ENCODE measurements around the gene KMT2E. TPM values are rescaled to one million over a fixed set of nuclear protein-coding genes. Genes with fewer than 3 reads are reported as not detected.

Gene KMT2E
- total RNA-seq = 102 to 109 TPM (median 109 TPM) in 3 replicates

GRCh38 chr7:105013816-105014692, at the start of gene KMT2E:
TSS of gene KMT2E (plus strand) at chr7:105014205. CDS start at chr7:105040953, 26,748 bp downstream.
- Mint-ChIP-seq H3K27ac (peak within 1 kb of the TSS; percentile 100), H3K9me3 (no peaks in the 10 kb centered on the region), H3K27me3 (ENCODE audit: low read depth) (no peaks in the 10 kb centered on the region), H3K4me3 (peak within 1 kb of the TSS; percentile 100), H3K4me1 (peaks cover 42% of the 10 kb centered on the region), H3K36me3 (no peaks in the 10 kb centered on the region)
- no peak for TF ChIP-seq CTCF (IDR thresholded peaks at IDR 0.05; ENCODE audit: unreplicated experiment)
- DNase-seq (ENCODE audit: low spot score in 2 of 2, unreplicated experiment in 2 of 2) = peak; percentile 81 to 93

- H3K27me3 Mint-ChIP-seq (ENCODE audit: low read depth) = no peaks in the 10 kb centered on the region
- H3K4me1 Mint-ChIP-seq = no peaks in the 10 kb centered on the region
- H3K9me3 Mint-ChIP-seq = no peaks in the 10 kb centered on the region
- peak overlapping the region; percentile 2 for H3K27ac Mint-ChIP-seq
- no peak overlapping the region for H3K4me3 Mint-ChIP-seq
- DNase-seq (ENCODE audit: low spot score in 2 of 2, unreplicated experiment in 2 of 2) = no peak
- no peak for TF ChIP-seq CTCF (IDR thresholded peaks at IDR 0.05; ENCODE audit: unreplicated experiment)
- no peaks in the 10 kb centered on the region for H3K36me3 Mint-ChIP-seq
These were observed 49.3 kb upstream of the KMT2E start for GRCh38 chr7:104964626-104965236.

- no peaks in the 10 kb centered on the region for H3K9me3 Mint-ChIP-seq
- no peak overlapping the region for H3K27ac Mint-ChIP-seq
- TF ChIP-seq CTCF (IDR thresholded peaks at IDR 0.05; ENCODE audit: unreplicated experiment) = no peak
- H3K36me3 Mint-ChIP-seq = no peaks in the 10 kb centered on the region
- H3K4me3 Mint-ChIP-seq = no peak overlapping the region
- no peaks in the 10 kb centered on the region for H3K27me3 Mint-ChIP-seq (ENCODE audit: low read depth)
- no peak for DNase-seq (ENCODE audit: low spot score in 2 of 2, unreplicated experiment in 2 of 2)
- H3K4me1 Mint-ChIP-seq = no peaks in the 10 kb centered on the region
These were observed 48.0 kb upstream of the KMT2E start for GRCh38 chr7:104966022-104966421.

GRCh38 chr7:104967088-104967487, 46.9 kb upstream of the KMT2E start:
- no peaks in the 10 kb centered on the region for H3K27me3 Mint-ChIP-seq (ENCODE audit: low read depth)
- H3K4me1 Mint-ChIP-seq = peaks cover 3% of the 10 kb centered on the region
- H3K36me3 Mint-ChIP-seq = no peaks in the 10 kb centered on the region
- no peak overlapping the region for H3K4me3 Mint-ChIP-seq
- DNase-seq (ENCODE audit: low spot score in 2 of 2, unreplicated experiment in 2 of 2) = no peak
- H3K27ac Mint-ChIP-seq = no peak overlapping the region
- no peak for TF ChIP-seq CTCF (IDR thresholded peaks at IDR 0.05; ENCODE audit: unreplicated experiment)
- no peaks in the 10 kb centered on the region for H3K9me3 Mint-ChIP-seq

- no peak for DNase-seq (ENCODE audit: low spot score in 2 of 2, unreplicated experiment in 2 of 2)
- Mint-ChIP-seq H3K4me3 (no peak overlapping the region), H3K36me3 (no peaks in the 10 kb centered on the region)
These were observed 46.4 kb upstream of the KMT2E start for GRCh38 chr7:104967595-104967994.

More at GRCh38 chr7:104967595-104967994, 46.4 kb upstream of the KMT2E start:
- Mint-ChIP-seq H3K27ac (no peak overlapping the region), H3K27me3 (ENCODE audit: low read depth) (no peaks in the 10 kb centered on the region), H3K9me3 (no peaks in the 10 kb centered on the region), H3K4me1 (peaks cover 3% of the 10 kb centered on the region)
- no peak for TF ChIP-seq CTCF (IDR thresholded peaks at IDR 0.05; ENCODE audit: unreplicated experiment)
